Left colon (tissue), 2 donors: ENCODE results near the gene SDHA. TPM values are rescaled to one million over a fixed set of nuclear protein-coding genes. Genes with fewer than 3 reads are reported as not detected.
A peak's percentile ranks its signal among the peaks of the same experiment; 100 is the strongest.
"Not testable (repeated sequence)": the region's sequence is repeated elsewhere in the genome, so short reads cannot be mapped to it uniquely, and the experiment has no call there.

ENCODE experiments used
- ATAC-seq: fragments of 200-7000 bp; cut with Tn5 transposase; one replicate; pipeline ENCODE4 v1.9.1; 2020; ENCODE audit warnings: mild to moderate bottlenecking, moderate library complexity
- DNase-seq, 2 donors: peaks; one replicate each; pipeline ENCODE4 v3.0.0-alpha.2; 2020
- intact Hi-C, 2 donors: fragments of 100-400 bp; cut with DNase I in 1 of 2; cut with micrococcal nuclease in 1 of 2; formaldehyde crosslinking; loops; one replicate each; pipeline versions ENCODE4 v1.11.2 to v1.14.0; 2022; cut with DNase I, micrococcal nuclease
- total RNA-seq, 2 donors: library from RNA; stranded (reverse); fragmentation: NEBNext Ultra II Directional; extraction: Animal tissue kit (Norgen Biotek cat#: 25700); gene quantifications; one replicate each; pipeline ENCODE4 v1.2.1, GENCODE V29; 2021
- donor health status: DM: no; HTN: no; CAD: no.
- donor health status: DM: yes; HTN: yes; CAD: no.

SDHA gene
- total RNA-seq, 2 donors from 2014 or later, result 331 to 370 TPM

- DNase-seq, intact Hi-C loops, ATAC-seq: not testable (repeated sequence)
Observed at GRCh38 chr5:241045-241669, 23.0 kb downstream of the SDHA start.

- ATAC-seq, DNase-seq, intact Hi-C loops: not testable (repeated sequence)
Observed at GRCh38 chr5:243683-244367, 25.7 kb downstream of the SDHA start.

DNA sequence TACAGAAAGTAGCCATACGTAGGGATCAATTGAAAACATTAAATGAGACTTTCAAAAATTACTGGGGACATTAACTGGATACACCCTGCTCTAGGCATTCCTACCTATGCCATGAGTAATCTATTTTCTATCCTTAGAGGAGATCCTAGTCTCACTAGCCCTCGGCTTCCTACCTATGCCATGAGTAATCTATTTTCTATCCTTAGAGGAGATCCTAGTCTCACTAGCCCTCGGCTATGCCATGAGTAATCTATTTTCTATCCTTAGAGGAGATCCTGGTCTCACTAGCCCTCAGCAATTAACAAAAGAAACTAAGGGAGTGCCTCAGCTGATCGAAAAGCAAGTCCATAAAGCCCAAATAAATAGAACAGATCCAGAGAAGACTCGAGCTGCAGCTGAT is 27.6 kb downstream of the SDHA start:
- intact Hi-C loops, ATAC-seq: not testable (repeated sequence)

GRCh38 chr5:250396-250795 is 32.3 kb downstream of the SDHA start:
- peak; percentile 9 for ATAC-seq
- intact Hi-C loops, result not testable (repeated sequence)

More for the DNA sequence above, 27.6 kb downstream of the SDHA start:
- DNase-seq, result not testable (repeated sequence)

GRCh38 chr5:251016-251415 is 32.9 kb downstream of the SDHA start:
- intact Hi-C loops, result not testable (repeated sequence)

More at GRCh38 chr5:250396-250795, 32.3 kb downstream of the SDHA start:
- DNase-seq, result not testable (repeated sequence)

GRCh38 chr5:251538-251937 is 33.4 kb downstream of the SDHA start:
- ATAC-seq, intact Hi-C loops, DNase-seq: not testable (repeated sequence)

More at GRCh38 chr5:251016-251415, 32.9 kb downstream of the SDHA start:
- not testable (repeated sequence) for ATAC-seq, DNase-seq

DNA sequence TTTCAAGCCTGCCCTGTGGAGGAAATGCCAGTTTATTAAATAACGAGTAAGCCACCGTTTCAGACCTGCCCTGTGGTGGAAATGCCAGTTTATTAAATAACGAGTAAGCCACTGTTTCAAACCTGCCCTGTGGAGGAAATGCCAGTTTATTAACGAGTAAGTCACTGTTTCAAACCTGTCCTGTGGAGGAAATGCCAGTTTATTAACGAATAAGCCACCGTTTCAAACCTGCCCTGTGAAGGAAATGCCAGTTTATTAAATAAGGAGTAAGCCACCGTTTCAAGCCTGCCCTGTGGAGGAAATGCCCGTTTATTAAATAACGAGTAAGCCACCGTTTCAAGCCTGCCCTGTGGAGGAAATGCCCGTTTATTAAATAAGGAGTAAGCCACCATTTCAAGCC is 33.9 kb downstream of the SDHA start:
- intact Hi-C loops, ATAC-seq, DNase-seq: not testable (repeated sequence)

DNA sequence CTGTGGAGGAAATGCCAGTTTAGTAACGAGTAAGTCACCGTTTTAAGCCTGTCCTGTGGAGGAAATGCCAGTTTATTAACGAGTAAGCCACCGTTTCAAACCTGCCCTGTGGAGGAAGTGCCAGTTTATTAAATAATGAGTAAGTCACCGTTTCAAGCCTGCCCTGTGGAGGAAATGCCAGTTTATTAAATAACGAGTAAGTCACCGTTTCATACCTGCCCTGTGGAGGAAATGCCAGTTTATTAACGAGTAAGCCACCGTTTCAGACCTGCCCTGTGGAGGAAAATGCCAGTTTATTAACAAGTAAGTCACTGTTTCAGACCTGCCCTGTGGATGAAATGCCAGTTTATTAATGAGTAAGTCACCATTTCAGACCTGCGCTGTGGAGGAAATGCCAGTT is 34.4 kb downstream of the SDHA start:
- DNase-seq (no peak), ATAC-seq (no peak)
- intact Hi-C loops, result no loop called here

DNA sequence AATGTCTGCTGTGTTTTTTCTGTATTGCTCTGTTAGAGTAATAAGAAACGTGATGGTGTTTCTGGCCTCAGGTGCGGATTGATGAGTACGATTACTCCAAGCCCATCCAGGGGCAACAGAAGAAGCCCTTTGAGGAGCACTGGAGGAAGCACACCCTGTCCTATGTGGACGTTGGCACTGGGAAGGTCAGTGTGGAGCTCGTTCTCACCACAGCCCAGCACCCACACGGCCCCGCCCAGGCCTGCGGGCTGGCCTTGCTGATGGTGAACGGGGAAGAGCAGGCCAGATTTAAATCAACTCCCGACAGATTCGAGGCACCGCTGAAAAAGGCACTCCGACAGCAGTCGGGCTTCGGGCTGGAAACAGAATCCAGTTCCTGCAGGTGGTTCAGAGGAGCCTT is 36.2 kb downstream of the SDHA start:
- DNase-seq, intact Hi-C loops: not testable (repeated sequence)
- peak; percentile 74 for ATAC-seq

GRCh38 chr5:255116-255515 is 37.0 kb downstream of the SDHA start:
- DNase-seq, intact Hi-C loops: not testable (repeated sequence)
- peak; percentile 81 for ATAC-seq

DNA sequence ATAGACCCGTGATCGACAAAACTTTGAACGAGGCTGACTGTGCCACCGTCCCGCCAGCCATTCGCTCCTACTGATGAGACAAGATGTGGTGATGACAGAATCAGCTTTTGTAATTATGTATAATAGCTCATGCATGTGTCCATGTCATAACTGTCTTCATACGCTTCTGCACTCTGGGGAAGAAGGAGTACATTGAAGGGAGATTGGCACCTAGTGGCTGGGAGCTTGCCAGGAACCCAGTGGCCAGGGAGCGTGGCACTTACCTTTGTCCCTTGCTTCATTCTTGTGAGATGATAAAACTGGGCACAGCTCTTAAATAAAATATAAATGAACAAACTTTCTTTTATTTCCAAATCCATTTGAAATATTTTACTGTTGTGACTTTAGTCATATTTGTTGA is 38.2 kb downstream of the SDHA start:
- DNase-seq, result not testable (repeated sequence)
- peak; percentile 72 for ATAC-seq

GRCh38 chr5:257148-257547 is 39.0 kb downstream of the SDHA start:
- no peak for DNase-seq
- no peak for ATAC-seq
- intact Hi-C loops, result no loop called here

More for the DNA sequence above, 38.2 kb downstream of the SDHA start:
- intact Hi-C loops, result not testable (repeated sequence)

DNA sequence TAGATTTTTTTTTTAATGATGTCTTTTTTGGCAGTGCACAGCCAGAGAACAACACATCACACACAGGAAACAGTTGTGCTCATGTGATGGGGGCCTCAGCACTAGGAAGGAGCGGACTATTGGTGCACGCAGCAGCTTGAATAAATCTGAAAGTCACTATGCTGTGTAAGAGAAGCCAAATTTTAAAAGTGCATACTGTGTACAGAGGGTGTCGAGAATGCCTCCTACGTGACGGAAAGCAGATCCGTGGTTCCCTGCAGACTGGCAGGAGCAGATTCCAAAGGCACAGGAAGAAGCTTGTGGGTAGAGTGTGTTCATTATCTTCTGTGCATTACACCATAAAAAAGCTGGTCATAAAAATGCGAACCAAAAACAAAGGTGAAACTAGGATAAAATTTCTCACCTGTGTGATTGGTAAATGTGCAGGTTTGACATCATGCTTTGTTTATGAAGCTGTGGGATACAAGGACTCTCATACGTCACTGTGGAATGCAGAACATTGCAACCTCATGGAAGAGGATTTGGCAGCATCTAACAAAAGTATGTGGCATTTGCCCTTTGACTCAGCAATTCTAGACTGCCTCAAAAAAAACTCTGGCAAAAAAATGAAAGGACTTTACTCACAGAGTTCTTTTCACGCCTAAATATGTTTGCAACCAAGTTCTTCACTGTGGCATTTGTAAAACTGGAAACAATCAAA is 45.3 kb downstream of the SDHA start:
- DNase-seq, intact Hi-C loops: not testable (repeated sequence)
- peak; percentile 24 for ATAC-seq

DNA sequence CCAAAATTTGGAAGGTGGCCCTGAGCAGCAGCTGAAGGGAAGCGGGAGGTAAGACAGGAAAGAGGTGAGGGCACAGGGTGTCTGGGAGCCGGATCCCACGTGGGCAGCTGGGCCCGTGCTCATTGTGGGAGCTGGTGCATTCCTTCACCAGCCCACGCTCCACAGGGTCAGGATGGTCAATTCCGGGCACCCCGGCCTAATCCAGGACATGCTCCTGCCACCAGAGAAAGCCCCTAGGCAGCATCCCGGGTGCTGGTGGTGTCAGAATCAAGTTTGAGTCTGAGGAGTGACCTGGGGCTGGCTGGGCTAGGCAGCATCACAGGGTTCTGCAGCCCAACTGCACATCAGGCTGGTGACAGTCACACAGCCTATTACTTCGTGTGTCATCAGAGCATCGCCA is 46.2 kb downstream of the SDHA start:
- ATAC-seq, result no peak
- DNase-seq, result no peak
- intact Hi-C loops, result no loop called here

GRCh38 chr5:266311-267026 is 48.3 kb downstream of the SDHA start:
- DNase-seq, intact Hi-C loops, ATAC-seq: not testable (repeated sequence)

- intact Hi-C loops, result no loop called here
- ATAC-seq (no peak), DNase-seq (no peak)
Observed at GRCh38 chr5:267716-268115, 49.6 kb downstream of the SDHA start.

GRCh38 chr5:270340-270739 is 52.2 kb downstream of the SDHA start:
- DNase-seq (peak in 1 of 2 donors; percentile 25), ATAC-seq (no peak)

GRCh38 chr5:271828-272167 is 53.7 kb downstream of the SDHA start:
- DNase-seq, intact Hi-C loops, ATAC-seq: not testable (repeated sequence)

More at GRCh38 chr5:270340-270739, 52.2 kb downstream of the SDHA start:
- intact Hi-C loops, result no loop called here

- intact Hi-C loops, DNase-seq, ATAC-seq: not testable (repeated sequence)
Observed at GRCh38 chr5:273091-273490, 55.0 kb downstream of the SDHA start.
